ENCODE data around the gene KAT2A. TPM values are rescaled to one million over a fixed set of nuclear protein-coding genes. Genes with fewer than 3 reads are reported as not detected.
A peak's percentile ranks its signal among the peaks of the same experiment; 100 is the strongest.

KAT2A gene
- total RNA-seq, 1 donor from 2014 or later = 26.5 TPM

DNA sequence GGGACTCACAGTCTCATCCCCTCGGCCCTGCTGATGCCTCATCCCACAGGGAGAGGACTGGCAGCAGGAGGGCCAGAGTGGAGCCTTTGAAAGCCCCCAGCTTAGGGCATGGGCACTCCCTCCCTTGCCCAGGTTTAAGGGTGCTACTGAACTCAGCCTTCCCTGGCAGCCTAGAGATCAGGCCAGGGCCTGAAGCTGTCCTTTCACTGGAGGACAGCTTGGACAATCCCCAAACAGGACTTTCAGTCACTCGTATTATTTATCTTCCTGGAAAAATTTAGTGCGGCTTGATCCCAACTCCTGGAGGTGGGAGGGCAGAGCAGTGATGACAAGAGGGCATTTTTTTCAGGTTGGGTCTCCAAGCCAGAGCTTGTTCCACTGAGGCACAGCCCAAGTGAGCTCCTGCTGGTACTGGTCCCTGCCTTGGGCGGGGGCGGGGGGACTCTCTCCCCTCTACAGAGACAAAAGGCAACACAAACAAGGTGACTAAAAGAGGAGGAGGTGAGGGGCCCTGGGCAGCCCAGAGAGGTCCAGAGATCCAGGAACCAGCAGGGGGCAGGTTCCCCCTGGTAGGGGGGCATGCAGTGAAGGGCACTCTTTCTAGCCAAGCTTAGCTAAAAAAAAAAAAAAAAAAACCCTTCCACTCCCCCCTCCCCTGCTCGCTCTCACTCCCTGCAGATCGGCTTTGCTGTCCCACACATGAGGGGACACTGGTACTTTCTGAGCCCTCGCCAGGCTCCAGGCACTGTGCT is 24.6 kb downstream of the KAT2A start:
- DNase-seq (ENCODE audit: low read depth) = no peak

DNA sequence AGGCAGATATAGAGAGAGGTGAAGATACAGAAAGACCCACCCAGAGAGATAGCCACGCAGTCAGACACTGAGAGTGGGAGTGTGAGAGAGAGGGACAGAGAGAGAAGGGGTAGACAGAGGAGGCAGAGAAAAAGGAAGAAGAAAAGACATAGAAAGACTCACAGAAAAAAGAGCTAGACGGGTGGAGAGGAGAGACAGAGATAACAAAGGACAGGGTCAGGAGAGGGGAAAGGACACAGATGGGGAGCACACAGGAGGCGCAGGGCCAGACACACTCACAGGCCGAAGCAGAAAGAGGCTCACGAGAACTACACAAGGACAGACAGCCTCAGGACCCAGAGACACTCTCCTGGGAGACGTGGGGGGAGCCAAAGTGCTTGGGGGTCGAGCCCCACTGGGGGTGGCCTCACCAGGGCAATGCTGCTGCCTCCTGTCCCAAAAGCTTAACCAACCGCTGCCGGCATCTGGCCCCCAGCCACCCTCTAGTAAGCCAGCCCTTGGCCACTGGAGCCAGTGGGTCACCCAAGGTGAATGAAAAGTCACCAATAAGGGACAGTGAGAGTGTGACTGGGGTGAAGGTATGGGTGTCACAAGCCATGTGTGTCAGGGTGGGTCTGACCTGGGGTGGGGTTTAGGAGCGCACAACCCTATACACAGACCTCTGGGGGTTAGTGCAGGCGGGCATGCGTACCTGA is 26.6 kb downstream of the KAT2A start:
- DNase-seq (ENCODE audit: low read depth) = no peak

DNA sequence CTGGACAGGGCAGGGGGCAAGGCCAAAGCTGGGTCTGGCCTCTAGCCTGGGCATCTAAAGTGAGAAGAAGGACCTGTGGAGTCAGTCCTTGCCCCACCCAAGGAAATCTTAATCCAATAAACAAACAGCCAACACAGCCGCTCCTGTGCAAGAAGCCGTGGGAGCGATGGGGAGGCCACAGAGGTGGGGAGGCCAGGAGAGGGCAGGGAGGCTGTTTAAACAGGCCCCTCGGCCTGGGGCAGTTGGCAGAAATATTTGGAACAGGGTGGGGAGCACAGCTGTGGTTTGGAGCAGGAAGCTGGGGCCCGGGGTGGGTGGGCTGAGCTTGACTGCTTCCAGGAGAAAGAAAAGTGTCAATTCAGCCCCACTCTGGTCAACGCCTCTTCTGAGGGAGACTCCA is 28.2 kb downstream of the KAT2A start:
- no peak for DNase-seq (ENCODE audit: low read depth)

DNA sequence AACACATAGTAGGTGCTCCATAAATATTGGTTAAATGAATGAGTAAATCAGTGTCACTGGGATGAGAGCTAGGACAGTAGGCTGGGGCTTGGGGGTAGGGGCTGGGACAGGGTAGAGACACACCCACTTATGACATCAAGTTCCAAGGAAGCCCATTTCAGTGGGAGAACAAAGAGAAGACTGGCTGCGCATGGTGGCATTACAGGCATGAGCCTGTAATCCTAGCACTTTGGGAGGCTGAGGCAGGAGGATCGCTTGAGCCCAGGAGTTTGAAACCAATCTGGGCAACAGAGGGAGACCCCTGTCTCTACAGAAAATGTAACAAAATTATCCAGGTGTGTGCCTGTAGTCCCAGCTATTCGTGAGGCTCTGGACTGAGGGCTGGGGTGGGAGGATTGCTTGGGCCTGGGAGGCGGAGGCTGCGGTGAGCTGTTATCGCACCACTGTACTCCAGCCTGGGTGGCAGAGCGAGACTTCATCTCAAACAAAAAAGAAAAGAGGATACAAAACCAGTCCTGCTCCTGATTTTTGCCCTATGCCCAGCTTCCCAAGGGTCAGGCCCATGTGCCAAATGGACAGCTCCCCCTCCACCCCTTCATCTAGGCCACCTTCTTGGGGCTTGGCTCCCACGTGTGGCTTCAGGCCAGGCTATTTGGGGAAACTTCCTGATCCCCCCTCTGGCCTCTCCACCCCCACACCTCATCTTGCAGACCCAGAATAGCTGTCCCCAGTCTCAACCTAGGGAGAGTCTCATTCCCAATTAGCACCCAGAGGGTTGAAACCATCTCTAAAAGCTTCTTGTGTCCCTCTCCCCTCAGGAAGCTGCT is 30.0 kb downstream of the KAT2A start:
- DNase-seq (ENCODE audit: low read depth) = no peak

DNA sequence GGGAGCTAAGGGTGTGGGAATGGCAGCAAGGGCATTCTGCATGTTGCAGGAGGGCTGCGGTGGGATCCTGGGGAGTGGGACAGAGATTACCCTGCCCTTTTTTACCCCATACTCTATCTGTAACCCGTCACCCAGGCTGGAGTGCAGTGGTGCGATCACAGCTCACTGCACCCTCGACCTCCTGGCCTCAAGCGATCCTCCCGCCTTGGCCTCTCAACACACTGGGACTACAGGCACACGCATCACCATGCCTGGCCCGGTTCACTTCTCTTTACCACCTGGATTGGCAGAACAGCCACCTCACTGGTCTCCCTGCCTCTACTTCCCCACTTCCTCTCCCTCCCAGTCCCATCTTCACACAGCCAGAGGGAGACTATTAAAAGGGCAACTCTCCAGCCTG is 32.4 kb downstream of the KAT2A start:
- no peak for DNase-seq (ENCODE audit: low read depth)

DNA sequence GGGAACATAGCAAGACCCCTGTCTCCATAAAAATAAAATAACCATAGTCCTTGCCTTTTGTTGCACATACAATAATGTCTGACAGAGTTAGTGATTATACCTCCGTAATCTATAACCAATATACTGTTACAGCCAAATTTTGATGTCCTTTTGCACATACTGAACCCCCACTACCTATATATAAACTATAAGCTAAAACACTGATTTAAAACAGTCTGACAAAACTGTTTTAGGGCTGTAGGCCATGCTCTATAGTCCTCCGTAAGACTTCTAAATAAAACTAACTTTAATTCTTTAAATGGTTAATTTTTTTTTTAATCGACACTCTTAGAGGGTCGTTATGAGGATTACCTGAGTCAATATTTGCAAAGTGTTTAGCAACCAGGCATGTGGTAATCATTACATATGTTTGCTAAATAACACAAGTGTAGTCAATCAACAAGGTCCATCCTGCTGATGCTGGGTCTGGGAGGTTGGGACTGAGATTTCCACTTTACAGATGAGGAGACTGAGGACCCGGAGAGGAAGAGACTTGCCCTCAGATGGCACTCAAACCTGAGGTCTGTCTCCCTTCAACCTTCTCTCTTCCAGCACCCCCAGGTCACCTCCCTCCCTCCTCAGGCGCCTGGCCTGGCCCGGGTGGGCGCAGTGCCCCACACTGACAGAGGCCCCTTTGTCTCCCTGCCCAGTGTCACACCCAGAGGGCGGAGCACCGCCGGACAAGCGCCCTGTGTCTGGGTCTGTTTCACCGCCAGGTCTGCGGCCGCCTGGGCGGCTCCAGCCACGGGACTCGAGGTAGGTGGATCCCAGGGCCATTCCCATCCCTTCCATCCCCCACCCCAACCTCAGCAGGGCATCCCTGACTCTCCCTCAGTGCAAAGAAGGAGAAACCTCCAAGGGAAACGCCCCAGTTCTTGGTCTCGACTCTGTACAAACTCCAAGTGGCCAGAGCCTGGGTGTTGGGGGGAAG is 33.1 kb downstream of the KAT2A start:
- DNase-seq (ENCODE audit: low read depth) = no peak

DNA sequence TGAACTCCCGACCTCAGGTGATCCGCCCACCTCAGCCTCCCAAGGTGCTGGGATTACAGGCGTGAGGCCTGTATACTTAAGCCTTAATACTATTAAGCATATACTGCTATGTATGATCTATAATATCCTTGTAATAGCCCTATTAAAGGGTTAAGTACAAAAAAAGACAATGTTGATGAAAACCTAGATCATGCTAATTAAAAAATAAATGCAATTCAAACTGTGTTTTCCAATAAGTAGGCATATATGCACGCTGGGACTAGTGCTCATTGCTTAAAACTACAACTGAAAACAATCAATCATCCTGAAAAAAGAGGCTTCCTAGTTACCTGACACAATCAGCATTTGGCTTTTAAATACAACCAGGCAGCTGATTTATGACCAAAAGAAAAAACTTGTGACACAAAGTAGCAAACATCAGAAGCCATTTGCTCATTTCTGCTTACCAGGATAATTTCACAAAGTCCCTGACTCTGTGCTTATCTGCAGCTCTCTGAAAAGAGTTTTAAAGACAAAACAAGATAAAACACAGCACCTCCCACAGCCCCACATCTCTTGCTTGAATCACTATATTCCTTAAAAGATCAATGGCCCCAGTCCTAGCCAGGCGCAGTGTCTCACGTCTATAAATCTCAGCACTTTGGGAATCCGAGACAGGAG is 34.0 kb downstream of the KAT2A start:
- DNase-seq (ENCODE audit: low read depth) = no peak

DNA sequence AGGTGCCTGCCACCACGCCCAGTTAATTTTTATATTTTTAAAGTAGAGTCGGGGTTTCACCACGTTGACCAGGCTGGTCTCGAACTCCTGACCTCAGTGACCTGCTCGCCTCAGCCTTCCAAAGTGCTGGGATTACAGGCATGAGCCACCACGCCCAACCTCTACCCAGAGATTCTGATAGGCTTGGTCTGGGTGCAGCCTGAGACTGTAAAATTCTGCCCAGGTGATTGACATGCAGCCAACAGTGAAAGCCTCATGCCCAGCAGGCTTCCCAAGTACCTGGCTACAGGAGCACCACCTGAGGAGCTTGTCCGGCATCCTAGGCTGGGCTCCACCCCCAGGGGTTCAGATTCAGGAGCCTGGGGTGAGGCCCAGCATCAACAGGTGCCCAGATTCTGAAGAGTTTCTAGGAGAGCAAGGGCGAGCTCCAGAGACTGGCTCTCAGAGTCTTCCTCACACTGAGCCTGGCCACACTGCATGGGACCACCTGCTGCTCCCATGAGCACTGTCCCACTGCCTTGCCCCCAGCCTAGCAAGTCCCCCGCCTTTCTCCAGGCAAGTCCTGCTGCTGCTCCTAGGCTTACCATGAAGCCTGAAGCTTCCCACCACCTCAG is 39.5 kb downstream of the KAT2A start:
- DNase-seq (ENCODE audit: low read depth) = no peak

DNA sequence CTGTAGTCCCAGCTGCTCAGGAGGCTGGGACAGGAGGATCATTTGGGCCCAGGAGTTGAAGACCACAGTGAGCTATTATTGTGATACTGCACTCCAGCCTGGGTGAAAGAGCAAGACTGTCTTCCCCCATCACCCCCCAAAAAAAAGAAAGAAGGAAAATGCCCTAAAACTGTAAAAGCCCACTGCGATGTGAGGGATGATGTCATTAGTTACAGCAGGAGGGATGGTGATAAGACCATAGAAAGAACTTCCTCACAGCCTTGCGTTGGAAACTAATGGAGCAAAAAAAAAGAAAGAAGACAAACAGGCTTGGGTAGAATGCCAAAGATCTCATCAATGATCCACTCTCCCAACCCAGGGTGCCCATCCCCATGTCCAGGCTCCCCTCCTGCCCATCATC is 41.6 kb downstream of the KAT2A start:
- no peak for DNase-seq (ENCODE audit: low read depth)

DNA sequence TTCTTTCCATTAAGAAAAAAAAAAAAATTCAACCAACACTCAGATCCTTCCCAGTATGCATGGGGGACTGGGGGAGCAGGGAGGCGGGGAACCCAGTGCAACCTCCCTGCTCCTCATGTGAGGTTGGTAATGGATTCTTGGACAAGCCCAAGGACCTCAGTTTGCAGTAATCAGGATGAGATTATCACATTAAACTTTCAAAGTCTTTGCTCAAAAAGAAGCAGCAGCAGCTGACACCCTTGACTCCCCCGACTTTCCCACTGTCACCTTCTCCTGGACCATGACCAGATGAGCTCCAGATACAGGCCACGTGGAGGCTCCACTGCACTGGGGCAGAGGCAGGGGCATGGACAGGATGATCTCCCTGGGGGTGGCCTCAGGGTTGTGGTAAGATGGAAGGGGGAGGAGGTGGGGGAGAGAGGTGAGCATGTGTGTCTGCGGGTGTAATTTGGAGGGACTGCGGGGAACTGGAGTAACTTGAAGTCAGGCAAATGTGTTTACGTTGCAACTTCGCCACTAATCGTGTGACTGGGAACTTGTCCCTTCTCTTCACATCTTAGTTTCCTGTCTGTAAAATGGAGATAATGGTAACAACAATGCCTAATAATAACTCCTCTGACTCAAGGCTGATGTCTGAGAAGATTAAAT is 42.6 kb downstream of the KAT2A start:
- no peak for DNase-seq (ENCODE audit: low read depth)

DNA sequence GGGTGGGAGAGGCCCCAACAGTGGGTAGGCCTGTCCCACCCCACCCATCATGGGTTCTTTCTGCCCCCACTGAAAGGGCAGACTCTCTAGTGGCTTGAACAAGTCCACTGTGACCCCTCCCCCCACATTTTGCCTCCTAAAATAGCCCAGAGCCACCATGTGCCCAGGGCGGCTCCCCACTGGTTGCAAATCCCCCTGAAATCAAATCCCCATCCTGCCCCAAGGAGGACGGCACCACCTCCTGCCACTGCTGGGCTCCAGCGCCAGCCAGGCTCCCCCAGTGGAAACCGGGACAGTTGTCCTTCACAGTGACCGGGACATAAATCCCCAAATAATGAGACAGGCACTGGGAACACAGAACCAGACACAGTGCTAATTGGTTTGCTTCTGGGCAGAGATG is 43.4 kb downstream of the KAT2A start:
- no peak for DNase-seq (ENCODE audit: low read depth)

DNA sequence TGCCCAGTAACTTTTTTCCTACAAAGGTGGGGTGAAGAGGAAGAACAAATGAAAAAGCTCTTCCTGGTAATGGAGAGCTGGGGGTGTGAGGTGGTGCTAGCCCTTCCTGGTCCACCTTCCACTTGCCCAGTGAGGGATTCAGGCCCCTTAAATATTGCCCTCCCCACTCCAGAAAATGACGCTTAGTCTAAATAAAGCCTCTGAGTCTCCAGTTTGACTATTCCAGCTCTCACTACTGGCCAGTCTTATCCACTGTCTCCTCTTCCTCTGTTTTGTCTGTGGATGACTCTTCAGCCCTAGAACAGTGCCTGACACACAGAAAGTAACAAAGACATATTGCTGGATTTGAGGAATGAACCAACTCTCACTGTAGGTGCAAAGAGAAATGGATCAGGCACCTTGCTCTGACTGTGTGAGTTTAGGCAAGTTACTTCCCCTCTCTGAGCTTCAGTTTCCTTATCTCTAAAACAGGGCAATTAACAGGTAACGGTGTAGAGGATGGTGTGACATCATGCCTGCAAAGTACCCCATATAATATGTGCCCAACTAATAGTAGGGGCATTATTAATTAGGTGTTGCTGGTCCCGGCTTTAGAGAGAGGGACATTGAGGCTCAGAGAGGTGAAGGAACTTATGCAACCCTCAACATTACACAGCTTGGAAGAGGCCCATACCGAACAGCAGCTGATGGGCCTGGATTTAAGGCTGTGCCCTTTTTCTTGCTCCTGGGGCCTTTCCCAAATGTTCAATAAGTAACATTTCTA is 44.2 kb downstream of the KAT2A start:
- DNase-seq (ENCODE audit: low read depth) = peak; percentile 18

DNA sequence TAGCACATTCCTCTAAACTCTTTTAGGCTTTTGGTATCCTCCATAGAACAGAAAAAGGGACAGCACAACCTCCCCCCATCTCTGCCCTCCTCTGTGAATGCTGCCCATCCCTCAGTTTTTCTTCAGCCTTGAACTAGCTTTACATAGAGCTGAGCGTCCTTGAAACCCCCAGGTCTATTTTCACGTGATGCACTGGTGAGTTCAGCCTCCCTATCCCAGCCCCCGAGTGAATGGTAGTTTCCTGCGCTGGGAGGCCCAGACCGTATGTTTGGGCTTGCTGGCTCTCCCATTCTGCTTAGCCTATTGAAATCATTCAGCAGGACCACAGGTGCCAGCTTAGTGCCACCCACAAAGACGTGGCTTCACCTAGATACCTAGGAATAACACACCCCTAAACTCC is 45.4 kb downstream of the KAT2A start:
- DNase-seq (ENCODE audit: low read depth) = no peak

DNA sequence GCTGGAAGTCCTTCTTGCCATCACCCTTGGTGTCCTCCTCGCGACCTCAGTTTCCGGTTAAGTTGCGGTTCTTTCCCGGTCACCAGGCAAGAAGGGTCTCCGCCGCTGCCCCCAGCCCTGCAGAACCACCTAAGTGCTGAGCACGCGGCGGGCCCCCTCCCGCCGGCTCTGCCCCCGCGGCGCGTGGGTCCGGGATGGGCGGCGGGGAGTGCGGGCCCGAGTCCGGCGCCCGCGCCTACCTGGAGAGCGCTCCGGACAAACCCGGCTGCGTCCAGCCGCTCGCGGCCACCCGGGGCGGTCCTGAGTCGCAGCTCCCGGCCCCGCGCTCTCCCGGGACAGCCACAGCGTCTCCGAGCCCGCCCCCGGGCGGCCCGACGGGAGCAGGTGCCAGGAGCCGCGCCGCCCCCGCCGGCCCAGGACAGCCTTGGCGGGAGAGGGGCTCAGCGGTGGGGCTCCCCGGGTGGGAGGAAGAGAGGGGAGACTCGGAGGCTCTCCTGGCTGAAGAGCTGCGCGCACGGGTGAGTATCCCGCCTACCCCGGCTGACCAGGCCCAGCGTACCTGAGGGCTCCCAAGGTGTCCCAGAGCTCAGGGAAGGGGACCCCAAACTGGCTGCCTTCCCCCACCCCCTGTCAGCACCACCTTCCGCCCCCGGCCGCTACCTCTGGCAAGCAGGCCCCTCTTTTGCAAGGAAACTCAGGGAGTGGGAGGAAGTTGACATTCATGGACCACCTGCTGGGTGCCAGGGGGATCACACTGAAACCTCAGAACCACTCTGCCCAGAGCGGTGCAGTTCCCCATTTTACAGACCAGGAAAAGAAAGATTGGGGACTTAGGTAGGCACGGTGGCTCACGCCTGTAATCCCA is 48.6 kb downstream of the KAT2A start:
- no peak for DNase-seq (ENCODE audit: low read depth)

DNA sequence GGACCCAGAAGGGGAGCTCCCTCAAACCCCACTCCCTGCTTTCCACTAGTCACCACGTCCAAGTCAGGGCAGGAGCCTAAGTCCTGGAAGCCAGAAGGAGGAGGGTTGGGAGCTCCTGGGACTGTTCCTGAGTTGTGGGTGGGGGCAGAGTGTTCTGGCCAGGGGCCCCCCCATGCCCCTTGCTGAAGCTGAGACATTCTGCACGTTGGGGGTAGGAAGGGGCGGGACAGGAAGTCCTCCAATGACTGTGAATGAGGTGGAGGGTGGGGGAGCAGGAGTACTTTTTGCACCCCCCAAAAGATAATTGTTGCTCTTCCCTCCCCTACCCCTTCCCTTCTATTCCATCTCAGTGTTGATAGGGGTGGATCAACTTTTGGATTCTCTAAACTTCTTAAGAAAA is 49.4 kb downstream of the KAT2A start:
- DNase-seq (ENCODE audit: low read depth) = no peak

DNA sequence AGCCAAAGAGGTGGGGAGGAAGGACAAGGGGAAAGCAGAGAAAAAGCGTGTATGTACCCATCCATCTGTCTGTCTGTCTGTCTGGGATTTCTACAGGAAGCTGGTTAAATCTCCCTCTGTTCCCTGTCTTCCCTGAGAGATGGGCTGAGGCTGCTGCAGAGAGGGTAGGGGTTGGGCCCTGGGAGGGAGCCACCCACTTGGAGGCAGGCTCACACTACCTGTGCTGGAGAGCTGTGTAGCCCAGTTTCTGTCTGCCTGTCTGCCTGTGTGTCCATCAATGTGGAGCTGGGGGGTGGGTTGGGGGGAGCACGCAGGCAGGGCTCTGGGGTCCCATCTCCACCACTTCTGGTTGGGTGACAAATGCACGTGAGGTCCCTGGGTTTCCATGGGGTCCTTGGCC is 52.2 kb downstream of the KAT2A start:
- DNase-seq (ENCODE audit: low read depth) = no peak

DNA sequence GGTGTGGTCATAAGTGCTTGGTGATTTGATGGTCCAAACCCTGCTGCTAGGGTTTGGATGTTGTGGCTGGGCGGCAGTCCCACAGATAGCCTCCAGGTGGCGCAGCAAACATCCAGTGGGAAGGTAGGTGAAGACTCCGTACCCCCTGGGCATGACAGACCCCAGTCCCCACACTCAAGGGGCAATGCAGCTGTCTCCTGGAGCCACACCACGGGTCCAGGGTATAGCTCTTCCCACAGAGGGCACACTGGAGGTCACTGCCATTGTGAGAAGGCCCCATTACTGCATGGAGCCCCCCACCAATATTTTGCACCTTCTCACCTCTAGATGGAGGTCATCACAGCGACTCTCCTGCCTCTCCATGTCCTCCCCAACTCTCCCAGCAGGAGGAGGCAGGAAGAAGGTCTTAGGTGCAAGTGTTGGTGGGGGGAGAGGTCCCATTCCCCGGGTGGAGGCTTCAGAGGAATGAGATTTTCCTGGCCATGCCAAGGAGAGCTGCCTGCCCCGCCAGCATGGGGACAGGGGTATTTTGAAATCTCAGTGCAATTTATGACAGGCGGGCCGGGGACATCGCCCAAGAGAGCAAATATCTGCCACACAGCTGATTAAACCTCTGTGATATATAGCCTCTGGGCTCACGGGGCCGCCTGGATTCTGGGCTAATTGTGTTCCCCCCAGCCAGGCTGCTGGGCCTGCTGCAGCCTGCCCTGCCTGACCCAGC is 53.6 kb downstream of the KAT2A start:
- DNase-seq (ENCODE audit: low read depth) = peak; percentile 66

Data from myocyte (in vitro differentiated cells).